ENCODE measurements around the gene SOWAHA.

DNA sequence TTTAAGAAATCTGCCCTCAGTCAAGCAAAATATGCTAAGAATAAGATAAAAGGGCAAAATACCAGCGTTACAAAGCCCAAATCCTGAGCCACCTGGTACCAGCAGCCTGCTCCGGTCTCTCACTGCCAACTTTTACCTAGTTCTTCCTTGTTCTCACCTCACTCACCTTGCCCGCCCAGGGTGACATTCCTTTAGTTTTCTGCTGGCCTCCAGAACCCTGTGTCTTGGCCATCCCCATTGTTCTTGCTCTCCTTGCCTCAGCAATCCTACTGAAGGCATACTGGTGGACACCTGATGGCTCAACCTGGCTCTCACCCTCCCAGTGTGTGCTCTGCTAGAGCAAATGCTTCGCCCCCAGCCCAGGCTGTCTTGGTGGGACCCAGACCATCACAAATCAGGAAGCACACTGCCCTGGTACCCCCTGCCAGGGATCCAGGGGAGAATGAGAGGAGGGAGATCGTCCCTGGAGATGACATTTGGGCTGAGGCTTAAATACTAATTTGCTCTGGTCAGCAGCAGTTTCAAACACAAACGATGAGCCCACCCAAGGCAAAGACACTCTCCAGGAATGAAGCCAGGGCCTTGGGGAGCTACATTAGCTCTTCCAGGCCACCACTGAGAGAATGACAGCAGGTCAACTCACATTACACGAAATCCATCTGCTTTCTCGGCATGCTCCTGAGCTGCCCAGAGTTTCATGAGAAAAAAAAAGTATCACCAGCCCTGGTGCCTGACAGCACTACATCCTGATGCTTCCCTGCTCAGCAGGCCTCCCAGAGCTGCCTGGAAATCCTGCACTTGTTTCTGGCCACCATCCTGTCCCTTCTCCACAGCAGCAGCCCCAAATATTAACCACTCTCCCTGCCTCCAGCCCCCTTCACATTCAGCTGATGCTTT lies 23.9 kb upstream of the SOWAHA start:
- TF ChIP-seq CTCF (IDR thresholded peaks at IDR 0.05; ENCODE audit: low read length) (no peak), EZH2 (IDR thresholded peaks at IDR 0.05; ENCODE audit: borderline replicate concordance, low read length) (no peak)
